ES-I3 (cell line): ENCODE data around the gene ZNF418.

Experiments used
- H3K36me3 ChIP-seq: 2 replicates; pipeline ENCODE4 v1.6.1; 2013; ENCODE audit warnings: mild to moderate bottlenecking, low read length, control low read depth, moderate library complexity; ENCODE audit not compliant: insufficient read depth
- H3K4me1 ChIP-seq: 2 replicates; pipeline ENCODE4 v1.6.1; 2013; ENCODE audit warnings: mild to moderate bottlenecking, control low read depth, low read length; ENCODE audit not compliant: insufficient read depth
- H3K9ac ChIP-seq: 2 replicates; pipeline ENCODE4 v1.6.1; 2013; ENCODE audit warnings: low read depth, mild to moderate bottlenecking, low read length, moderate library complexity
- H3K9me3 ChIP-seq: 2 replicates; pipeline ENCODE4 v1.6.1; 2013; ENCODE audit warnings: mild to moderate bottlenecking, low read length, moderate library complexity; ENCODE audit not compliant: control insufficient read depth, insufficient read depth

Gene ZNF418

GRCh38 chr19:57934820-57935665 lies at the start of gene ZNF418:
Gene ZNF418 (minus strand): TSS chr19:57935402. CDS start chr19:57933822, 1,580 bp downstream.
- Histone ChIP-seq H3K9ac (peak within 1 kb of the TSS; percentile 83), H3K9me3 (peaks cover 2% of the 10 kb centered on the region; the same call in 1 of the 2 replicates)

GRCh38 chr19:57978586-57979289 lies 43.5 kb upstream of the ZNF418 start:
- Histone ChIP-seq H3K4me1 (no peaks in the 10 kb centered on the region), H3K9me3 (peaks cover 63% of the 10 kb centered on the region), H3K36me3 (peaks cover 35% of the 10 kb centered on the region), H3K9ac (no peak overlapping the region)

More at GRCh38 chr19:57934820-57935665, at the start of gene ZNF418:
- H3K36me3 ChIP-seq = peaks cover 14% of the 10 kb centered on the region
- H3K4me1 ChIP-seq = no peaks in the 10 kb centered on the region

GRCh38 chr19:57974434-57974833 lies 39.2 kb upstream of the ZNF418 start, which contains the start of gene C19orf18:
Gene C19orf18 (minus strand): TSS chr19:57974534. CDS start chr19:57974432, 102 bp downstream.
- Histone ChIP-seq H3K36me3 (peaks cover 7% of the 10 kb centered on the region; the same call in 1 of the 2 replicates), H3K4me1 (no peaks in the 10 kb centered on the region), H3K9me3 (peaks cover 41% of the 10 kb centered on the region), H3K9ac (no peak within 1 kb of the TSS)

GRCh38 chr19:57964761-57965160 lies 29.6 kb upstream of the ZNF418 start:
- H3K9ac ChIP-seq = no peak overlapping the region
- no peaks in the 10 kb centered on the region; the same call in 1 of the 2 replicates for H3K36me3 ChIP-seq
- no peaks in the 10 kb centered on the region for H3K4me1 ChIP-seq
- peaks cover 15% of the 10 kb centered on the region for H3K9me3 ChIP-seq

- no peaks in the 10 kb centered on the region for H3K4me1 ChIP-seq
- no peaks in the 10 kb centered on the region; the same call in 1 of the 2 replicates for H3K36me3 ChIP-seq
- H3K9ac ChIP-seq = no peak overlapping the region
- H3K9me3 ChIP-seq = peaks cover 7% of the 10 kb centered on the region
Observed at GRCh38 chr19:57961785-57962184, 26.6 kb upstream of the ZNF418 start.

GRCh38 chr19:57954996-57955395 lies 19.8 kb upstream of the ZNF418 start:
- 0 out of 2 replicates have a peak, but pooled peaks cover 3% of the 10 kb centered on the region for H3K9me3 ChIP-seq
- H3K9ac ChIP-seq = no peak overlapping the region
- no peaks in the 10 kb centered on the region for H3K4me1 ChIP-seq
- H3K36me3 ChIP-seq = no peaks in the 10 kb centered on the region

- no peaks in the 10 kb centered on the region for H3K4me1 ChIP-seq
- no peaks in the 10 kb centered on the region; the same call in 1 of the 2 replicates for H3K9me3 ChIP-seq
- H3K36me3 ChIP-seq = no peaks in the 10 kb centered on the region
- H3K9ac ChIP-seq = no peak overlapping the region
Observed at GRCh38 chr19:57949702-57950101, 14.5 kb upstream of the ZNF418 start.

- Histone ChIP-seq H3K36me3 (no peaks in the 10 kb centered on the region; the same call in 1 of the 2 replicates), H3K4me1 (no peaks in the 10 kb centered on the region), H3K9ac (no peak overlapping the region), H3K9me3 (peaks cover under 1% of the 10 kb centered on the region)
Observed at GRCh38 chr19:57949296-57949695, 14.1 kb upstream of the ZNF418 start.

GRCh38 chr19:57947419-57948134 lies 12.4 kb upstream of the ZNF418 start, which contains the start of gene ZNF256:
Gene ZNF256 (minus strand): TSS chr19:57947706. CDS start chr19:57947474, 232 bp downstream.
- Histone ChIP-seq H3K4me1 (no peaks in the 10 kb centered on the region), H3K36me3 (peaks cover 11% of the 10 kb centered on the region; the same call in 1 of the 2 replicates), H3K9me3 (peaks cover 10% of the 10 kb centered on the region), H3K9ac (peak within 1 kb of the TSS; percentile 92)

- Histone ChIP-seq H3K36me3 (peaks cover 16% of the 10 kb centered on the region; the same call in 1 of the 2 replicates), H3K9ac (peak overlapping the region; percentile 92), H3K4me1 (no peaks in the 10 kb centered on the region), H3K9me3 (peaks cover 12% of the 10 kb centered on the region)
Observed at GRCh38 chr19:57947088-57947418, 11.9 kb upstream of the ZNF418 start.

- Histone ChIP-seq H3K9ac (peak overlapping the region; percentile 92), H3K4me1 (no peaks in the 10 kb centered on the region), H3K9me3 (peaks cover 14% of the 10 kb centered on the region), H3K36me3 (peaks cover 24% of the 10 kb centered on the region; the same call in 1 of the 2 replicates)
Observed at GRCh38 chr19:57946316-57946715, 11.1 kb upstream of the ZNF418 start.

- Histone ChIP-seq H3K4me1 (no peaks in the 10 kb centered on the region), H3K9me3 (peaks cover 17% of the 10 kb centered on the region), H3K9ac (no peak overlapping the region), H3K36me3 (peaks cover 28% of the 10 kb centered on the region)
Observed at GRCh38 chr19:57941593-57941992, 6.4 kb upstream of the ZNF418 start.

- H3K9me3 ChIP-seq = peaks cover 2% of the 10 kb centered on the region; the same call in 1 of the 2 replicates
- no peaks in the 10 kb centered on the region for H3K4me1 ChIP-seq
- no peak overlapping the region for H3K9ac ChIP-seq
- H3K36me3 ChIP-seq = peaks cover 9% of the 10 kb centered on the region
Observed at GRCh38 chr19:57935731-57936130, 529 bp upstream of the ZNF418 start.

GRCh38 chr19:57927587-57927986 lies 7.6 kb downstream of the ZNF418 start:
- Histone ChIP-seq H3K9ac (no peak overlapping the region), H3K4me1 (no peaks in the 10 kb centered on the region), H3K9me3 (peaks cover 31% of the 10 kb centered on the region), H3K36me3 (peaks cover 37% of the 10 kb centered on the region)
